Fibroblast of skin of right biceps (primary cell): Measurements from ENCODE around the gene TNS3.

Source experiments
- DNase-seq: peaks from one replicate; pipeline ENCODE4 v3.0.0-alpha.2; 2013

Gene TNS3

GRCh38 chr7:47335071-47335470, 246.8 kb downstream of the TNS3 start:
- no peak for DNase-seq

GRCh38 chr7:47333959-47334358, 248.0 kb downstream of the TNS3 start:
- DNase-seq = no peak

GRCh38 chr7:47333554-47333887, 248.4 kb downstream of the TNS3 start:
- no peak for DNase-seq

GRCh38 chr7:47332681-47333553, 249.0 kb downstream of the TNS3 start:
- DNase-seq = no peak

- DNase-seq = no peak
Observed at GRCh38 chr7:47332213-47332612, 249.7 kb downstream of the TNS3 start.

- no peak for DNase-seq
Observed at GRCh38 chr7:47331179-47331565, 250.7 kb downstream of the TNS3 start.

GRCh38 chr7:47330561-47331178, 251.2 kb downstream of the TNS3 start:
- no peak for DNase-seq

GRCh38 chr7:47330026-47330425, 251.9 kb downstream of the TNS3 start:
- DNase-seq = no peak

- DNase-seq = no peak
Observed at GRCh38 chr7:47329320-47329926, 252.5 kb downstream of the TNS3 start.

- no peak for DNase-seq
Observed at GRCh38 chr7:47328392-47329319, 253.3 kb downstream of the TNS3 start.

GRCh38 chr7:47327698-47328391, 254.1 kb downstream of the TNS3 start:
- peak; percentile 92 for DNase-seq

- peak; percentile 41 for DNase-seq
Observed at GRCh38 chr7:47327346-47327697, 254.6 kb downstream of the TNS3 start.

- peak; percentile 66 for DNase-seq
Observed at GRCh38 chr7:47326808-47327207, 255.1 kb downstream of the TNS3 start.

- peak; percentile 84 for DNase-seq
Observed at GRCh38 chr7:47326220-47326619, 255.7 kb downstream of the TNS3 start.

GRCh38 chr7:47325337-47325736, 256.6 kb downstream of the TNS3 start:
- no peak for DNase-seq

GRCh38 chr7:47323904-47324303, 258.0 kb downstream of the TNS3 start:
- DNase-seq = no peak

GRCh38 chr7:47322731-47323130, 259.2 kb downstream of the TNS3 start:
- DNase-seq = no peak

- peak; percentile 49 for DNase-seq
Observed at GRCh38 chr7:47320296-47320695, 261.6 kb downstream of the TNS3 start.

- DNase-seq = no peak
Observed at GRCh38 chr7:47318395-47319182, 263.3 kb downstream of the TNS3 start.

GRCh38 chr7:47317487-47317886, 264.4 kb downstream of the TNS3 start:
- peak; percentile 24 for DNase-seq
